HG02623 (cell line): ENCODE results near the gene SLC9A1.

Source experiments
- ATAC-seq: cut with Tn5 transposase; IDR thresholded peaks from one replicate; pipeline ENCODE4 v1.9.1; 2021; ENCODE audit warnings: moderate library complexity; ENCODE audit not compliant: unreplicated experiment

The SLC9A1 gene

GRCh38 chr1:27108588-27108987, 46.3 kb downstream of the SLC9A1 start:
- no peak for ATAC-seq

GRCh38 chr1:27106561-27107323, 48.2 kb downstream of the SLC9A1 start:
- no peak for ATAC-seq

- no peak for ATAC-seq
These were observed 49.9 kb downstream of the SLC9A1 start for GRCh38 chr1:27105018-27105417.

GRCh38 chr1:27103498-27103897, 51.4 kb downstream of the SLC9A1 start:
- no peak for ATAC-seq

GRCh38 chr1:27102707-27103468, 52.0 kb downstream of the SLC9A1 start:
- no peak for ATAC-seq

GRCh38 chr1:27102134-27102706, 52.7 kb downstream of the SLC9A1 start:
- ATAC-seq, result no peak

- no peak for ATAC-seq
These were observed 53.2 kb downstream of the SLC9A1 start for GRCh38 chr1:27101696-27102095.

GRCh38 chr1:27101054-27101491, 53.9 kb downstream of the SLC9A1 start:
- ATAC-seq, result no peak

- ATAC-seq, result no peak
These were observed 54.4 kb downstream of the SLC9A1 start for GRCh38 chr1:27100335-27101053.

GRCh38 chr1:27099587-27100334, 55.2 kb downstream of the SLC9A1 start:
- no peak for ATAC-seq

- ATAC-seq, result no peak
These were observed 55.8 kb downstream of the SLC9A1 start for GRCh38 chr1:27099135-27099586.

GRCh38 chr1:27098431-27099134, 56.3 kb downstream of the SLC9A1 start:
- ATAC-seq, result no peak

GRCh38 chr1:27097484-27097917, 57.4 kb downstream of the SLC9A1 start:
- ATAC-seq, result no peak

- ATAC-seq, result no peak
These were observed 59.3 kb downstream of the SLC9A1 start for GRCh38 chr1:27095576-27095975.

GRCh38 chr1:27092888-27093287, 62.0 kb downstream of the SLC9A1 start:
- no peak for ATAC-seq

GRCh38 chr1:27090911-27091310, 64.0 kb downstream of the SLC9A1 start:
- no peak for ATAC-seq

- no peak for ATAC-seq
These were observed 67.3 kb downstream of the SLC9A1 start for GRCh38 chr1:27087371-27088220.

- no peak for ATAC-seq
These were observed 68.3 kb downstream of the SLC9A1 start for GRCh38 chr1:27086628-27087027.

GRCh38 chr1:27086026-27086425, 68.9 kb downstream of the SLC9A1 start:
- ATAC-seq, result no peak
